Activated naive CD8-positive, alpha-beta T cell treated with anti-CD3 and anti-CD28 coated beads for 36 hours (primary cell): ENCODE data around the gene TRAT1. TPM values are rescaled to one million over a fixed set of nuclear protein-coding genes. Genes with fewer than 3 reads are reported as not detected.

Source experiments
- DNase-seq: peaks from one replicate; pipeline ENCODE4 v3.0.0; 2021
- H3K27ac Mint-ChIP-seq: one replicate; pipeline ENCODE4 v1.8.0; 2022; ENCODE audit warnings: mild to moderate bottlenecking, moderate library complexity, mixed read lengths
- H3K27me3 Mint-ChIP-seq: one replicate; pipeline ENCODE4 v1.8.0; 2022; ENCODE audit warnings: mild to moderate bottlenecking, mixed read lengths
- H3K36me3 Mint-ChIP-seq: one replicate; pipeline ENCODE4 v1.8.0; 2021; ENCODE audit warnings: mild to moderate bottlenecking, mixed read lengths
- H3K4me1 Mint-ChIP-seq: one replicate; pipeline ENCODE4 v1.8.0; 2021; ENCODE audit warnings: mixed read lengths
- H3K4me3 Mint-ChIP-seq: one replicate; pipeline ENCODE4 v1.8.0; 2022; ENCODE audit warnings: mild to moderate bottlenecking, moderate library complexity, mixed read lengths
- H3K9me3 Mint-ChIP-seq: one replicate; pipeline ENCODE4 v1.8.0; 2022; ENCODE audit warnings: mixed read lengths
- total RNA-seq, 2 experiments: library from RNA; stranded (reverse); gene quantifications; one replicate each; pipeline ENCODE4 v1.2.3, GENCODE V29; 2021

Gene TRAT1
- total RNA-seq, 2 experiments from 2014 or later: 12.3 to 15.2 TPM

DNA sequence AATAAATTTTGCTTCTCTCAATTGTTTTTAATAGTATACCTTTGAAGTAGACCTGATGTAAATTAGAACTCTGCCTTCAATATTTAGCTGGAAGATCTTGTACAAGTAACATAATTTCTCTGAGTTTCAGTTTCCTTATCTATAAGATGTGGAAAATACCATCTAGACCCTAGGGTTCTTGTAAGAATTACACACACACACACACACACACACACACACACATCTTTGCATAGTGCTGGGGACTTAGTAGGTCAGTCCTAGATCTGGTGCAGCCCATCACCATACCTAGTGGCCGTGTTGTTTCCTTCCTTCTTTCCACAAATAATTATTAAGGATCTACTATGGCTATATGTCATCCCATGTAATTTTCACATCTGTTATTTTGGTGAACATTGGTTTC lies 11.0 kb downstream of the TRAT1 start:
- peak; percentile 28 for DNase-seq
- H3K4me3 Mint-ChIP-seq: no peak overlapping the region
- H3K9me3 Mint-ChIP-seq: no peaks in the 10 kb centered on the region
- H3K36me3 Mint-ChIP-seq: peaks cover 27% of the 10 kb centered on the region
- H3K27me3 Mint-ChIP-seq: no peaks in the 10 kb centered on the region
- peak overlapping the region; percentile 87 for H3K27ac Mint-ChIP-seq
- H3K4me1 Mint-ChIP-seq: peaks cover 67% of the 10 kb centered on the region

DNA sequence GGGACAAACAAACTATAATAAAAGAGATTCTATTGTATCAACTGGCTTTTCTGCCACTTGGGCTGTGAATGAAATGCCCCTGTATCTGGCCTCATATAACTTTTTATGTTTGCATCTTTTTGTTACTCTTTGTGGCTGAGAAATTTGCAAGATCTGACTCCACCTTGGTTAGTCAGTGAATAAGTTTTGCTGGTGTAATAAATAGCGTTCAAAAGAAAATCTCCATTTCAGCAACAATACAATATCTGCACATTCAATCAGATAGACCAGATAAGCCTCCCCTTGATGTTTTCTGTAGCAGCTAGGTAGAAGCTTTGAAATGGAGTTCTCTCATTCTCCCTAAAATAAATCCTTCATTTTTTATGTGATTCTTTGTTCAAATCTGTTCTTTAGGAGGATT lies 12.0 kb downstream of the TRAT1 start:
- peak overlapping the region; percentile 87 for H3K27ac Mint-ChIP-seq
- no peak overlapping the region for H3K4me3 Mint-ChIP-seq
- H3K36me3 Mint-ChIP-seq: peaks cover 34% of the 10 kb centered on the region
- H3K9me3 Mint-ChIP-seq: no peaks in the 10 kb centered on the region
- DNase-seq: no peak
- peaks cover 70% of the 10 kb centered on the region for H3K4me1 Mint-ChIP-seq
- H3K27me3 Mint-ChIP-seq: no peaks in the 10 kb centered on the region

DNA sequence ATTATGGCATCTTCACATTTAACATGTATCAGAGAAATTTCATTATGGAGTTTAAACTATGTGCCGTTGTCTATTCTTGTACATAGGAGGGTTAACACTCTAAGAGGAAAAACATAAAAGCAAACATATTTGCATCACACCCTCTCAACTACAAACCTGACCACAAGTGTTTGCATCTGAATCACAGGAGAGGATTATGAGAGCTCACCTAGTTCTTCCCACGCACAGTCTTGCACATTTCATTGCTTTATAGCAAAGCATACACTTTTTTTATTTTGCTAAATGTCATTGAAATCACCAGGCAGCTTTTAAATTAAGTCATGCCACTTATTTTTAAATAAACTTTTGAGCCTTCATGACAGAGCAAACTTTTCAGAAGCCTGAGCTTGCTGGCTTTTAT lies 12.5 kb downstream of the TRAT1 start:
- Mint-ChIP-seq H3K27me3 (no peaks in the 10 kb centered on the region), H3K36me3 (peaks cover 33% of the 10 kb centered on the region), H3K9me3 (no peaks in the 10 kb centered on the region), H3K4me1 (peaks cover 68% of the 10 kb centered on the region), H3K4me3 (peak overlapping the region; percentile 67), H3K27ac (peak overlapping the region; percentile 87)
- DNase-seq: peak; percentile 13

DNA sequence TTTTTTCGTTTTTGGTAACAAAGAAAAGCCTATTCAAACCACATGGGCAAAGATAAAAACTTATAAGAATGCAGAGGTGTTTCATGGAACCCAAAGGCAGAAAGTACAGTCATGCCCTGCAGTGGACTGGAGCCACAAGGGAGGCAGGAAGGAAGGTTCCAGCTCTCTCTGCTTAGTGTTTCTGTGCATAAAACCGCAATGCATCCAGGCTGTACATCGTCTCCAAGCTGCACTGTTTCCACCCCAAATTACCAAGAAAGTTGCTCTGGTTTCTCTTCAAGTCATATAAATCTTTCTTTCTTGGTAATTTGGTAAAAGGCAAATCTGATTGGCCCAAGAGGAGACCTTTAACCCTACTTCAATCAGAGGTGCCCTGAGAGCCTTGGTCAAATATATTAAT lies 15.8 kb downstream of the TRAT1 start:
- H3K4me3 Mint-ChIP-seq: peak overlapping the region; percentile 11

DNA sequence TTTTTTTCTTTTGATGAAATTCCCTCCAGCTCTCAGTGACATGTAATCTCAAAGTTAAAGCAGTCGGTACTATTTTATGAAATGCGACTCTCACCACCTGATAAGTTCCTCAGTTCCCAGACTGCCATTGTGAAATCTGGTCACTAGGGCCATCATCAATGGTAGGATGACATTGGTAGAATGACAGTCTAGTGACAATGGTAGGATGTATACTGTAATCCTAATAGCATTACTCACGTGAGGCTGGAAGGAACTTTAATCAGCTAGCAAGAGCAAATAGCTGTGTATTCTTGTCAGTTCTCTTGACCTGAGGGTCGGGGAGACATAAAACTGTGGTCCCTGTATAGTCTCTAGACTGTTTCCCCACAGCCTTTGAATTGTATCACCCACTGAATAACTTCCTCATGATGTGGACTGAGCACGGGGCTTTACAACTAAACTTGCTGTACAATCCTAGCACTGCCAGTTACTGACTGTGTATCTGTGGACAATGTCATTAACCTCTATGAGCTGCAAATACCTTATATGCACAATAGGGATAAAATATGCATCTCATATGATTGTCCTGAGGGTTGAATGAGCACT lies 23.2 kb downstream of the TRAT1 start:
- no peak overlapping the region for H3K27ac Mint-ChIP-seq
- no peaks in the 10 kb centered on the region for H3K9me3 Mint-ChIP-seq
- DNase-seq: no peak
- H3K4me3 Mint-ChIP-seq: no peak overlapping the region
- H3K4me1 Mint-ChIP-seq: peaks cover 46% of the 10 kb centered on the region
- H3K27me3 Mint-ChIP-seq: no peaks in the 10 kb centered on the region
- peaks cover 31% of the 10 kb centered on the region for H3K36me3 Mint-ChIP-seq

More for the DNA sequence above, 15.8 kb downstream of the TRAT1 start:
- DNase-seq: peak; percentile 47
- Mint-ChIP-seq H3K36me3 (peaks cover 39% of the 10 kb centered on the region), H3K27ac (peak overlapping the region; percentile 86), H3K27me3 (no peaks in the 10 kb centered on the region), H3K4me1 (peaks cover 68% of the 10 kb centered on the region), H3K9me3 (no peaks in the 10 kb centered on the region)

DNA sequence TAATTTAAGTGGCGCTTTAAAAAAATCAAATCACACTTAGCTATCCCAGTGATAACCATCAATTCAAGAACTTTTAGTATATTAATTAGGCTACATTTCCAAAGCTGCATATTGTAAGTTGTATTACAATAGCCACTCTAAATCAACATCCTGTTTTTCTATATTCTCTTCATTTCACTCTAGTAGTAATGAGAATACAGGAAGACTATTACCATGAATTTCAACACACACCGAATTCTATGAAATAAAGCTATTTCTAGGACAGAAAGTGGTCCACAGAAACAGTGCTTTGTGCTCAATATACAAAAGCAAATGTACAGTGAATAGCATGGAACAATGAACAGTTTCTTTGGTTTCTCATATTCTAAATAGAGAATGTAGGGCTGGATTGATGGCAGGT lies 24.6 kb downstream of the TRAT1 start:
- Mint-ChIP-seq H3K27ac (peak overlapping the region; percentile 12), H3K9me3 (peaks cover under 1% of the 10 kb centered on the region), H3K36me3 (peaks cover 33% of the 10 kb centered on the region), H3K27me3 (no peaks in the 10 kb centered on the region), H3K4me3 (no peak overlapping the region), H3K4me1 (peaks cover 40% of the 10 kb centered on the region)
- no peak for DNase-seq

DNA sequence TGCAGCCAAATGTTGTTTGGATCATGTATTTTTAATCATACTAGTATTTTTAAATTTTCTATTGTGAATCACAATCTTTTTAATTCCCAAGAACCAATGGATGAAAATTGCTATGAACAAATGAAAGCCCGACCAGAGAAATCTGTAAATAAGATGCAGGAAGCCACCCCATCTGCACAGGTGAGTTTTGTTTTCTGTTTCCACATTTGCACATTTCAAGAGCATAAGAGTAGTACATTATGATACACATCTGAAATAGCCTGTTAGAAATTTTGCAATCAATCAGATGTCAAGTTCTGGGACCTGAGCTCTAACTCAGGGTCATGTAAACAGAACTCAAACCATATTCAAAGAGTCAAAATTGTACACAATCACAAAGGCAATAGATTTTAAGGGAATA lies 26.5 kb downstream of the TRAT1 start:
- Mint-ChIP-seq H3K9me3 (peaks cover 1% of the 10 kb centered on the region), H3K27ac (peak overlapping the region; percentile 13), H3K4me1 (peaks cover 32% of the 10 kb centered on the region), H3K36me3 (peaks cover 31% of the 10 kb centered on the region), H3K4me3 (no peak overlapping the region), H3K27me3 (no peaks in the 10 kb centered on the region)
- no peak for DNase-seq

DNA sequence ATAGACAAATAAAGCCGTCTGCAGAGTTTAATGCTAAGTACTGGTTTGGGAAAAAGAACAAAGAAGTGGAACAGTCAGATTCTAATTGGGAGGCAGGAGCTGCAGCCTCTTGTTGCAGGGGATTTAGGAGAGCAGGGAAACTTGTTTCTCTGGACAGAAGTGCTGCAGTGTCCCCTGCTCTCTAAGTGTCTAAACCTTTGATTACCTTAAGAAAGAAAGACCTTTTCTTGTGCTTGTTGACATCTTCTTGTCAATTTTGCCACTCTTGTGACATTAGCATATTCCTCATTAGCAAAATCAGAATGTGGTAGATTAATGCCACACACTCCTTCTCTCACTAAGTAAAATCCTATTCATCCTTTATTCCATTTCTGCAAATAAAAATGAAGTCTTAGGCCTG lies 38.8 kb downstream of the TRAT1 start:
- Mint-ChIP-seq H3K4me3 (no peak overlapping the region), H3K27ac (peak overlapping the region; percentile 100)

DNA sequence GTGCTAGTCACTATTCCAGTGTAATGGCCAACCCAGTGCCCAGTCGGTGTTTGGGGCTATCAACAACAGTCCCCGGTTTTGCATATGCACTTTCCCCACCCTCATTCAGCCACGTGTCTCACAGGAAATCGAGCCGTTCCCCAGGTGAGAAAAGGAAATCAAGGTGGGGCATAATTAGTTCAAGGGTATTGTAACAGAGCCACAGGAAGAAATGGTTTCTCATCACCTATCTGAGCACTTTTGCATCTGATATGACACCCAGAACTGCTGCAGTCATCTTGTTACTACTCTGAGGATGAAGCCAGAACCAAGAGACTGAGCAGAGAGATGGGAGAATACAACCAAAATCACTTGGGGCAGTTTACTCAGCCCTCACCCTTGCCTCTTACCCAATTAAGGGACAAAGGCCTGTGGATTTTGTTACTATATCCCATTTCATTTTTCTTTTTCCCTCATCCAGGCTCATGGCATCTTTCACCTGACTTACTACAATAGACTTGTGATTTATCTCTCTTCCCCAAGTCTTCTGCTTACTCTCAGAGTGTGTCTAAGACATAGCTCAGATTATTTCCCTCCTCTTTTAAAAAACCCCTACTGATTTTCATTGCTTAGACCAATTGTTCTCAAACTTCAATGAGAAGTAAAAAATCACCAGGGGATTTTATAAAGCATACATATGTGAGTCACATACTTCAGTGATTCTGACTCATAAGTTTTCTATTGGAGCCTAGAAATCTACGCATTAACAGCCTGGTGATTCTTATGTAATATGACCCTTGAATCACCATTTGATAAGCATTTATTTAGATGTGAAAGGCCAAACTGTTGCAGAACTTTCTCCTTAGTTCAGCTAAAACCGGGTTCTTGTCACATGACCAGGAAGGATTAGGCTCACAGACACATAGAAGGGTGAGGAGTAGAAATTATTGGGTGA lies 40.5 kb downstream of the TRAT1 start:
- peak overlapping the region; percentile 100 for H3K27ac Mint-ChIP-seq
- no peaks in the 10 kb centered on the region for H3K27me3 Mint-ChIP-seq
- peaks cover 16% of the 10 kb centered on the region for H3K9me3 Mint-ChIP-seq
- H3K4me1 Mint-ChIP-seq: peaks cover 29% of the 10 kb centered on the region
- H3K4me3 Mint-ChIP-seq: peak overlapping the region; percentile 53
- peaks cover 32% of the 10 kb centered on the region for H3K36me3 Mint-ChIP-seq
- peak; percentile 26 for DNase-seq

More for the DNA sequence above, 38.8 kb downstream of the TRAT1 start:
- no peaks in the 10 kb centered on the region for H3K27me3 Mint-ChIP-seq
- H3K9me3 Mint-ChIP-seq: peaks cover 16% of the 10 kb centered on the region
- no peak for DNase-seq
- H3K4me1 Mint-ChIP-seq: peaks cover 29% of the 10 kb centered on the region
- peaks cover 35% of the 10 kb centered on the region for H3K36me3 Mint-ChIP-seq

DNA sequence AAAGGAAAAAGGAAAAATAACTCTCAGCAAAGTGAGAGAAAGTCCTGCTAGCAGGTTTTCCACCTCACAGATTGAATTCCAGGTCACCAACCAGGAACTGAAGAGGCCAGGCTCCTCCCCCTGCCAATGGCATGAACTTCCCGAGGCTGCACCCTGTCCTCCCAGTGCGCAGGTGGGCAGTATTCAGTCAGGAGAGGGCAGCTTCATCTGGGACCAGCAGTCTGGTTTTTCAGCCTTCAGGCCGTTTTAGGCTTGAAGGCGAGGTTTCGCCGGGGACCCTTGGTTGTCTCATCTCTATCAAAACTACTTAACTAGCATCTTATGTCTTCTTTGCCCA lies 41.2 kb downstream of the TRAT1 start:
- H3K9me3 Mint-ChIP-seq: peaks cover 15% of the 10 kb centered on the region
- peak overlapping the region; percentile 100 for H3K27ac Mint-ChIP-seq
- H3K27me3 Mint-ChIP-seq: no peaks in the 10 kb centered on the region
- no peak for DNase-seq
- H3K4me1 Mint-ChIP-seq: peaks cover 29% of the 10 kb centered on the region
- peaks cover 26% of the 10 kb centered on the region for H3K36me3 Mint-ChIP-seq
- H3K4me3 Mint-ChIP-seq: no peak overlapping the region

DNA sequence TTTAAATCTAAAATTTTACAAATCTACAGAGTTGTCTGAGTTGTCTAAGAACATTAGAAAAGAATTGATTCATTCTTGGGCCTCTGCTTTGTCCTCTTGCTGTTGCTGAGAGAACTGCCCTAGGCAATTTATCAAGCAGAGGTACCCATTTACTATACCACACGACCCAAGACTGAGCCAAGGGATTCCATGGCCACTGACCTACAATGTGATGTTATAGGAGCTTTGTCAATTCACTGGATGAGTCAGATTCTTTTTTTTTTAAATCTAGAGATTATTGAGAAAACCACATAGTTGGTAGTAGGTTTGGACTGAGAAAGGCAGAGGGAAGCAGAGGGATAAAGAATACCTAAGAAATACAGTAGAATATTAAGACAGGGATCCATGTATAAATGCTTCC lies 55.3 kb downstream of the TRAT1 start:
- peaks cover 3% of the 10 kb centered on the region for H3K36me3 Mint-ChIP-seq
- peaks cover 2% of the 10 kb centered on the region for H3K9me3 Mint-ChIP-seq
- H3K27me3 Mint-ChIP-seq: no peaks in the 10 kb centered on the region
- no peak overlapping the region for H3K27ac Mint-ChIP-seq
- H3K4me1 Mint-ChIP-seq: peaks cover 9% of the 10 kb centered on the region
- no peak overlapping the region for H3K4me3 Mint-ChIP-seq
- no peak for DNase-seq

DNA sequence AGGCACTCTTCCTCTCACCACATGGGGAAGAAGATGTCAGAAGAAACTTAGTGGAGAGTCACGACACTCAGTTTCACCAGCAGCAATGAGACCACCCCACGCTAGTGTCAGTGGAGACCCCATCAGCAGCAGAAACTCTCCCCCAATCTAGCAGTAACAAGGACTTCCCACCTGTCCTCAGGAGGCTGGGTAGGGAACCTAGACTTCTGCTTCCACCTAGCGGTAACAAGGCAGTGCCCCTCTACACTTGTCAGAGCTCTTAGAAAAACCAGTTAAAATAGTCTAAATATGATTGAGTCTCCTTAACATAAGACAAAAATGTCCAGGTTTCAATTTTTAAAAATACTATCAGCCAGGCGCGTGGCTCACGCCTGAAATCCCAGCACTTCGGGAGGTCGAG lies 57.3 kb downstream of the TRAT1 start:
- H3K27me3 Mint-ChIP-seq: no peaks in the 10 kb centered on the region
- no peaks in the 10 kb centered on the region for H3K9me3 Mint-ChIP-seq
- no peak for DNase-seq
- peaks cover 24% of the 10 kb centered on the region for H3K4me1 Mint-ChIP-seq
- H3K36me3 Mint-ChIP-seq: peaks cover 2% of the 10 kb centered on the region
- H3K4me3 Mint-ChIP-seq: no peak overlapping the region
- H3K27ac Mint-ChIP-seq: no peak overlapping the region

DNA sequence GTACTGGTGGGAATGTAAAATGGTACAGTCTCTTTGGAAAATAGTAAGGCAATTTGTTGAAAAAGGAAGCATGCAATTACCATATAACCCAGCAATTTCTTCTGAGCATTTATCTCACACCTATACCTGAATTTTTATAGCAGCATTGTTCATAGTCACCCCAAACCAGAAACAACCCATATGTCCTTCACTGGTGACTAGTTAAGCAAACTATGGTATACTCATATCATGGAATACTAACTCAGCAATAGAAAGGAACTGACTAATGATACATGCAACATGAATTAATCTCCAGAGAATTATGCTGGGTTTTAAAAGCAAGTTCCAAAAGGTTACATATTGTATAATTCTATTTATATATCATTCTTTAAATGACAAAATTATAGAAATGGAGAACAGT lies 60.2 kb downstream of the TRAT1 start:
- H3K9me3 Mint-ChIP-seq: no peaks in the 10 kb centered on the region
- no peaks in the 10 kb centered on the region for H3K27me3 Mint-ChIP-seq
- DNase-seq: no peak
- H3K4me3 Mint-ChIP-seq: no peak overlapping the region
- peaks cover 24% of the 10 kb centered on the region for H3K4me1 Mint-ChIP-seq
- peak overlapping the region; percentile 67 for H3K27ac Mint-ChIP-seq
- peaks cover 2% of the 10 kb centered on the region for H3K36me3 Mint-ChIP-seq

DNA sequence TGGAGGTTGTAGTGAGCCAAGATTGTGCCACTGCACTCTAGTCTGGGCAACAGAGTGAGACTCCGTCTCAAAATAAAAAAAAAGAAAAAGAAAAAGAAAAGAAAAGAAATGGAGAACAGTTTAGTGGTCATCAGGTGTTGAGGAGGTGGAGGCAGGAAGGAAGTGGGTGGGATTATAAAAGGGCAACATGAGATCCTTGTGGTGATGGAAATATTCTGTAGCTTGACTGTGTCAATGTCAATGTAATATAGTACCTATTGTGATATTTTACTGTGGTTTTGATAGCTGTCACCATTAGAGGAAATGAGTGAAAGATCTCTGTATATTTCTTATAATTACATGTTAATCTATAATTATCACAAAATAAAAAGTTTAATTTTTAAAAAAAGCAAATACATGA lies 60.8 kb downstream of the TRAT1 start:
- Mint-ChIP-seq H3K27me3 (no peaks in the 10 kb centered on the region), H3K4me1 (peaks cover 19% of the 10 kb centered on the region), H3K9me3 (no peaks in the 10 kb centered on the region), H3K36me3 (peaks cover 2% of the 10 kb centered on the region), H3K4me3 (no peak overlapping the region), H3K27ac (peak overlapping the region; percentile 67)
- DNase-seq: no peak

DNA sequence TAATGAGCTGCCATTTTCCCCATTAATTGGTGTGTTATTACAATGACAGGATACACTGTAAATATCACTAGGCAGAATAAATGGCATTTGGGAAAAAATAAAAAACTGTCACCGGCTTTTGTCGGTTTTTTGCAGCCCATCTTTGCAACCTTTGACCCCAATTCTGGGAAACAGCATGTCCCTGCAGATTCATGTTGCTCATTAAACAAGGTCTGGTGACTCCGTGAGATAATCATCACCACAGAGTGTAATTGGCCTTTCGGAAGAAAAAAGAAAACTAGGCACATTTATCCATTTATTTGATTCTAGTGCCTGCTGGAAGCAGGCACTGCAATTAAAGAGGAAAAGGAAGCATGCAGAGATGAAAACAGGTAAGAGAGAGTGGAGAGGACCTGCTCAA lies 64.5 kb downstream of the TRAT1 start:
- Mint-ChIP-seq H3K27me3 (no peaks in the 10 kb centered on the region), H3K27ac (no peak overlapping the region), H3K4me3 (no peak overlapping the region), H3K36me3 (peaks cover 2% of the 10 kb centered on the region), H3K9me3 (no peaks in the 10 kb centered on the region), H3K4me1 (peaks cover 19% of the 10 kb centered on the region)
- DNase-seq: no peak

DNA sequence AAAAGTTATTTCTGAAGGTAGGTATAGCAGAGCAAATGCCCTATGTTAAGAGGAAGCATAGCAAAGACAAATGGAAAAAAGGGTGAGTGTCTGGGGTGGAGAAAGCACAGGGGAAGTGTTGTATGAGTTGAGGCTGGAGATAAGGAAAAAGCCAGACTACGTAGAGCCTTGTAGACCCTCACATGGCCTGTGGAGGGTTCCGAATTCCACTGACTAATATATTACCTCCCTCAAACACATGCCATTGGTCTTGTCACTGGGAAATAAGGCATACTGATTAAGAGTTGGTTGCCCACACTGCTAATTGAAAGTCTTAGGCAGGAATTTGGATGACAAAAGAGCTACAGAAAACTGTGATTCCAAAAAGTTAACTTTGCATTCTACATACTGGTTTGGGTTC lies 65.2 kb downstream of the TRAT1 start:
- Mint-ChIP-seq H3K27me3 (no peaks in the 10 kb centered on the region), H3K4me3 (no peak overlapping the region), H3K36me3 (peaks cover 2% of the 10 kb centered on the region), H3K4me1 (peaks cover 15% of the 10 kb centered on the region), H3K9me3 (no peaks in the 10 kb centered on the region), H3K27ac (no peak overlapping the region)
- DNase-seq: no peak
